Measurements from ENCODE around the gene ESR1.
"Not testable (repeated sequence)": the region's sequence is repeated elsewhere in the genome, so short reads cannot be mapped to it uniquely, and the experiment has no call there.

The ESR1 gene

DNA sequence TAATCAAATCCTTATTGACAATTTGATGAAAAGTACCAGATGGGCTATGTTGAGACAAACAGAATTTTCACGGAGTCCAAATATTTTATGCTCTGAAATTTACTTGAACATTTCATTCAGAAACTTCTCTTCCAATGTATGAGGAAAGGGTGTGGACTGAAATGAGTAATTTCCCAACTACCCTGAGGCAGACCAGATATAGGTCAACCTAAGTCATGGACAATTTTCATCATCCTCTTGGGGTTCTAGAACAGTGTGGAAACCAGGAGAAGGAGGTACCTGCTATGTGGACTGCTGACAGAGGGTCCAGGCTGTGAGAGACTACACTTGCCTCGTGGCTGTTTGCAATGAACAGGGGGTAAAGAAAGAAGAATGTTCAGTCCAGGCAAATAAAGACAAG lies 323.0 kb downstream of the ESR1 start:
- no peak overlapping the region for H3K4me3 ChIP-seq (ENCODE audit: low read depth, low read length)

GRCh38 chr6:152135755-152136448 lies 328.4 kb downstream of the ESR1 start:
- DNase-seq (ENCODE audit: low read depth) = peak; percentile 30
- TF ChIP-seq, protein P1, sequence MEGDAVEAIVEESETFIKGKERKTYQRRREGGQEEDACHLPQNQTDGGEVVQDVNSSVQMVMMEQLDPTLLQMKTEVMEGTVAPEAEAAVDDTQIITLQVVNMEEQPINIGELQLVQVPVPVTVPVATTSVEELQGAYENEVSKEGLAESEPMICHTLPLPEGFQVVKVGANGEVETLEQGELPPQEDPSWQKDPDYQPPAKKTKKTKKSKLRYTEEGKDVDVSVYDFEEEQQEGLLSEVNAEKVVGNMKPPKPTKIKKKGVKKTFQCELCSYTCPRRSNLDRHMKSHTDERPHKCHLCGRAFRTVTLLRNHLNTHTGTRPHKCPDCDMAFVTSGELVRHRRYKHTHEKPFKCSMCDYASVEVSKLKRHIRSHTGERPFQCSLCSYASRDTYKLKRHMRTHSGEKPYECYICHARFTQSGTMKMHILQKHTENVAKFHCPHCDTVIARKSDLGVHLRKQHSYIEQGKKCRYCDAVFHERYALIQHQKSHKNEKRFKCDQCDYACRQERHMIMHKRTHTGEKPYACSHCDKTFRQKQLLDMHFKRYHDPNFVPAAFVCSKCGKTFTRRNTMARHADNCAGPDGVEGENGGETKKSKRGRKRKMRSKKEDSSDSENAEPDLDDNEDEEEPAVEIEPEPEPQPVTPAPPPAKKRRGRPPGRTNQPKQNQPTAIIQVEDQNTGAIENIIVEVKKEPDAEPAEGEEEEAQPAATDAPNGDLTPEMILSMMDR (IDR thresholded peaks at IDR 0.05; ENCODE audit: control insufficient read depth, extremely low read depth, insufficient read depth) = no peak
- H3K4me3 ChIP-seq (ENCODE audit: low read depth, low read length) = no peak overlapping the region

More for the DNA sequence above, 323.0 kb downstream of the ESR1 start:
- DNase-seq (ENCODE audit: low read depth) = no peak
- TF ChIP-seq, protein P1 (IDR thresholded peaks at IDR 0.05; ENCODE audit: control insufficient read depth, extremely low read depth, insufficient read depth) = no peak

DNA sequence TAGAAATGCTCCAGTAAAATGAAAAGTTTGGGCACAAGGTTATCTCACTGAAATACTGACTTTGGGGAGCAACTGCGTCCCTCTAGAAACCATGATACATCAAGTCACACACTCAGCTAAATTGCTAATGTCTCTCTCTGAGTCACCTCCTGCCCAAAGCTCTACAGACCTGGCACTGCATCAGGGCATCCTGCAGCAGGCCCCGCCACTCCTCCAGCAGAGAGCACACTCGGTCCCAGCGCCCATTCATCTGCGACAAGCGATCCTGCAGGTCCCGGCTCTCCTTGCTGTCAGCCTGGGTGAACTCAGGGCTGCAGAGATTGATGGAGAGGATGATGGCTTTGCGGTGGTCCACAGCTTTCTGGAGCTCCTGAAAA lies 329.0 kb downstream of the ESR1 start:
- no peak for DNase-seq (ENCODE audit: low read depth)
- no peak overlapping the region for H3K4me3 ChIP-seq (ENCODE audit: low read depth, low read length)
- TF ChIP-seq, protein P1 (IDR thresholded peaks at IDR 0.05; ENCODE audit: control insufficient read depth, extremely low read depth, insufficient read depth) = no peak

DNA sequence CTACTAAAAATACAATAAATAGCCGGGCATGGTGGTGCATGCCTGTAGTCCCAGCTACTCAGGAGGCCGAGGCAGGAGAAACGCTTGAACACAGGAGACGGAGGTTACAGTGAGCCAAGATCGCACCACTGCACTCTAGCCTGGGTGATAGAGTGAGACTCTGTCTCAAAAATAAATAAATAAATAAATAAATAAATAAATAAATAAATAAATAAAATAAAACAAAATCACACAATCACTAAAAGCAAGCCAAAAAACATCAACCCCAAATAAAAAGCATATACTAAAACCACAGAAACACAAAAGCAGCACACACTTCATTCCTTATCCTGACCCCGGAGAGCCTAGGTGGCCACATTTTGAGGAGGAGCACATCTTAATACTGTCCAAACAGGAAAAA lies 330.9 kb downstream of the ESR1 start:
- H3K4me3 ChIP-seq (ENCODE audit: low read depth, low read length); DNase-seq (ENCODE audit: low read depth): not testable (repeated sequence)

DNA sequence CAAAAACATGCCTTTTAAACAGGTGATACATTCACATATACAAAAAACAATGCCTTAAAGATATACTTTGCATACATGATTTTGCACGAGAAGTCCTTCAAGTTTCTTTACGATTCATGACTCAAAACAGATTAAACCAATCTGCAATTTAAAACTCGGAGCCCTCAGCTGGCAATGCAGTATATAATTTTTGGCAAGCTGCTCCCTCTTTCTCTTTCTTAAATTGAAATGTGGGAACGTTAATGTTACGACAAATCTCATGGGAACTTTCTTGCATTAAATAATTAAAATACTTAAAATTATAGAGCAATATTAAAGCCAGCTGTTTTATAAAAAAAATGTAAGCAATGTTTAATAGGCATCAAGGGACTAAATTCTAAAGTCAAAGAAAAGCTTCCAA lies 334.6 kb downstream of the ESR1 start:
- H3K4me3 ChIP-seq (ENCODE audit: low read depth, low read length) = no peak overlapping the region
- no peak for DNase-seq (ENCODE audit: low read depth)
- TF ChIP-seq, protein P1 (IDR thresholded peaks at IDR 0.05; ENCODE audit: control insufficient read depth, extremely low read depth, insufficient read depth) = no peak

GRCh38 chr6:152143359-152143758 lies 335.9 kb downstream of the ESR1 start:
- TF ChIP-seq, protein P1 (IDR thresholded peaks at IDR 0.05; ENCODE audit: control insufficient read depth, extremely low read depth, insufficient read depth) = no peak
- H3K4me3 ChIP-seq (ENCODE audit: low read depth, low read length) = no peak overlapping the region
- no peak for DNase-seq (ENCODE audit: low read depth)

- DNase-seq (ENCODE audit: low read depth) = no peak
- TF ChIP-seq, protein P1 (IDR thresholded peaks at IDR 0.05; ENCODE audit: control insufficient read depth, extremely low read depth, insufficient read depth) = no peak
- H3K4me3 ChIP-seq (ENCODE audit: low read depth, low read length) = no peak overlapping the region
Measured at GRCh38 chr6:152146385-152146784, 338.9 kb downstream of the ESR1 start.
